KBM-7 (cell line): Measurements from ENCODE around the gene TPSAB1.

Experiments used
- DNase-seq: peaks from one replicate; pipeline ENCODE4 v3.0.0-alpha.2; 2015
- in situ Hi-C: fragments of 300-500 bp; cut with MboI; formaldehyde crosslinking; loops from 2 replicates; pipeline ENCODE4 v1.14.3; 2020; ENCODE audit warnings: low sequenced_read_pairs, low pct_unique_long_range_greater_than_20kb, mixed read lengths

TPSAB1 gene

GRCh38 chr16:1291576-1291974, 51.1 kb downstream of the TPSAB1 start:
- no peak for DNase-seq
- in situ Hi-C loops = no loop called here
